H1 (cell line): Measurements from ENCODE around the gene DPP10. TPM values are rescaled to one million over a fixed set of nuclear protein-coding genes. Genes with fewer than 3 reads are reported as not detected.

Source experiments
- CTCF ChIA-PET: fragments of 300-600 bp; sonication (Branson Sonifier 250); formaldehyde crosslinking; loops from one replicate; lab custom pipeline; 2021; ENCODE audit not compliant: partially characterized antibody; lab: Charles Lee
- POLR2A ChIA-PET: fragments of 300-600 bp; sonication (Branson Sonifier 250); formaldehyde crosslinking; loops from one replicate; lab custom pipeline; 2021; ENCODE audit warnings: inconsistent platforms; ENCODE audit not compliant: partially characterized antibody; lab: Charles Lee
- DNase-seq, 2 experiments: peaks; one replicate each; pipeline versions ENCODE4 v3.0.0 to v3.0.0-alpha.2; 2010 to 2022; ENCODE audit warnings: low spot score in 2 of 2, low read depth in 1 of 2, mixed read lengths in 1 of 2
- FAIRE-seq: peaks from 2 replicates; lab custom pipeline; 2011; peaks lifted over from hg19 to GRCh38; lab: Jason Lieb, UNC
- H2AFZ ChIP-seq: 2 replicates; pipeline ENCODE4 v1.8.1; 2012; ENCODE audit warnings: low read length, inconsistent platforms
- H2AK5ac ChIP-seq: 2 replicates; pipeline ENCODE4 v1.6.1; 2013; ENCODE audit warnings: low read depth, low read length
- H2BK120ac ChIP-seq: replicated peaks from 2 replicates; pipeline ENCODE3; 2013; ENCODE audit warnings: low read depth, low read length, inconsistent platforms
- H2BK12ac ChIP-seq: 2 replicates; pipeline ENCODE4 v1.6.1; 2013; ENCODE audit warnings: low read depth, low read length
- H2BK15ac ChIP-seq: 2 replicates; pipeline ENCODE4 v1.6.1; 2013; ENCODE audit warnings: low read length
- H2BK20ac ChIP-seq: 2 replicates; pipeline ENCODE4 v1.6.1; 2013; ENCODE audit warnings: low read length
- H2BK5ac ChIP-seq: 2 replicates; pipeline ENCODE4 v1.6.1; 2013; ENCODE audit warnings: low read depth, low read length
- H3K14ac ChIP-seq: 2 replicates; pipeline ENCODE4 v1.6.1; 2013; ENCODE audit warnings: inconsistent platforms; ENCODE audit not compliant: insufficient read length
- H3K18ac ChIP-seq: 2 replicates; pipeline ENCODE4 v1.6.1; 2013; ENCODE audit warnings: low read length; ENCODE audit errors: extremely low read depth
- H3K23ac ChIP-seq: 2 replicates; pipeline ENCODE4 v1.6.1; 2013; ENCODE audit warnings: inconsistent platforms; ENCODE audit not compliant: insufficient read length
- H3K23me2 ChIP-seq: 2 replicates; pipeline ENCODE4 v1.6.1; 2013; ENCODE audit warnings: low read depth, low read length
- H3K27ac ChIP-seq: 2 replicates; pipeline ENCODE4 v1.6.1; 2011; ENCODE audit warnings: low read depth, low read length, inconsistent platforms
- H3K27me3 ChIP-seq, 4 experiments: replicated peaks in 1 of 4; 1 replicate in 1 of 4; 2 replicates in 3 of 4; pipeline versions ENCODE4 v1.6.1 to v1.8.1; 2011 to 2013; ENCODE audit warnings: low read length in 3 of 4, mild to moderate bottlenecking in 3 of 4, inconsistent platforms in 2 of 4, mixed read lengths in 2 of 4, moderate library complexity in 1 of 4; ENCODE audit not compliant: control insufficient read depth in 3 of 4, insufficient read depth in 3 of 4; ENCODE audit errors: extremely low read depth in 1 of 4
- H3K36me3 ChIP-seq, 4 experiments: 2 replicates each; pipeline versions ENCODE4 v1.6.1 to v1.8.1; 2011 to 2013; ENCODE audit warnings: mild to moderate bottlenecking in 4 of 4, low read length in 3 of 4, moderate library complexity in 2 of 4, control low read depth in 1 of 4, inconsistent platforms in 1 of 4; ENCODE audit not compliant: insufficient read depth in 4 of 4, control insufficient read depth in 2 of 4
- H3K4ac ChIP-seq: replicated peaks from 2 replicates; pipeline ENCODE3; 2013; ENCODE audit warnings: low read length, low read depth, mixed read lengths, inconsistent platforms; ENCODE audit not compliant: insufficient read length
- H3K4me1 ChIP-seq, 4 experiments: replicated peaks in 1 of 4; 1 replicate in 1 of 4; 2 replicates in 3 of 4; pipeline versions ENCODE4 v1.6.1 to v1.8.1; 2011 to 2013; ENCODE audit warnings: low read length in 3 of 4, inconsistent platforms in 2 of 4, mixed read lengths in 1 of 4; ENCODE audit not compliant: insufficient read depth in 4 of 4, control insufficient read depth in 3 of 4
- H3K4me2 ChIP-seq, 2 experiments: 2 replicates each; pipeline versions ENCODE4 v1.6.1 to v1.8.1; 2011 to 2013; ENCODE audit warnings: low read depth in 2 of 2, low read length in 2 of 2, control low read depth in 1 of 2, inconsistent platforms in 1 of 2, mild to moderate bottlenecking in 1 of 2; ENCODE audit not compliant: insufficient read depth in 1 of 2
- H3K4me3 ChIP-seq, 4 experiments: fragments of 200-600, 300-600 bp in 1 of 4; sonication (generic), shearing (Covaris generic), sonication (Bioruptor Twin) in 1 of 4; 2 replicates each; pipeline versions ENCODE4 v1.5.1 to v1.8.1; 2011 to 2016; ENCODE audit warnings: low read length in 4 of 4, low read depth in 3 of 4, control low read depth in 2 of 4, inconsistent platforms in 2 of 4, mild to moderate bottlenecking in 2 of 4, mixed read lengths in 1 of 4, moderate library complexity in 1 of 4; ENCODE audit not compliant: insufficient read depth in 2 of 4; ENCODE audit errors: extremely low read depth in 1 of 4
- H3K56ac ChIP-seq: replicated peaks from 2 replicates; pipeline ENCODE3; 2013; ENCODE audit warnings: low read depth, mild to moderate bottlenecking, mixed read lengths, low read length, inconsistent platforms; ENCODE audit not compliant: insufficient read length
- H3K79me1 ChIP-seq: 2 replicates; pipeline ENCODE4 v1.6.1; 2013; ENCODE audit warnings: low read depth, low read length, control low read depth
- H3K79me2 ChIP-seq, 2 experiments: 2 replicates each; pipeline versions ENCODE4 v1.6.1 to v1.8.1; 2012 to 2013; ENCODE audit warnings: low read length in 2 of 2, mild to moderate bottlenecking in 2 of 2, inconsistent platforms in 1 of 2; ENCODE audit not compliant: insufficient read depth in 2 of 2, control insufficient read depth in 1 of 2
- H3K9ac ChIP-seq, 4 experiments: replicated peaks in 1 of 4; 1 replicate in 1 of 4; 2 replicates in 3 of 4; pipeline versions ENCODE4 v1.6.1 to v1.8.1; 2011 to 2013; ENCODE audit warnings: low read depth in 3 of 4, low read length in 3 of 4, control low read depth in 2 of 4, mild to moderate bottlenecking in 2 of 4, moderate library complexity in 2 of 4, inconsistent platforms in 1 of 4; ENCODE audit errors: extremely low read depth in 1 of 4
- H3K9me3 ChIP-seq, 2 experiments: 2 replicates each; pipeline versions ENCODE4 v1.6.1 to v1.8.1; 2012 to 2013; ENCODE audit warnings: mild to moderate bottlenecking in 2 of 2, moderate library complexity in 2 of 2, control low read depth in 1 of 2, inconsistent platforms in 1 of 2, low read depth in 1 of 2, low read length in 1 of 2, mixed read lengths in 1 of 2; ENCODE audit not compliant: insufficient read depth in 2 of 2
- H4K20me1 ChIP-seq, 2 experiments: replicated peaks in 1 of 2; 2 replicates each; pipeline versions ENCODE3 to v1.8.1; 2011 to 2013; ENCODE audit warnings: inconsistent platforms in 2 of 2, low read length in 2 of 2, mild to moderate bottlenecking in 1 of 2; ENCODE audit not compliant: insufficient read depth in 2 of 2, control insufficient read depth in 1 of 2
- H4K5ac ChIP-seq: 2 replicates; pipeline ENCODE4 v1.6.1; 2013; ENCODE audit warnings: low read length, low read depth, mixed read lengths, inconsistent platforms; ENCODE audit not compliant: insufficient read length
- H4K8ac ChIP-seq: 2 replicates; pipeline ENCODE4 v1.8.0; 2013; ENCODE audit warnings: mild to moderate bottlenecking, moderate library complexity, low read length, inconsistent platforms; ENCODE audit not compliant: insufficient read depth; ENCODE audit errors: extremely low read depth
- H4K91ac ChIP-seq: replicated peaks from 2 replicates; pipeline ENCODE3; 2013; ENCODE audit warnings: low read length, mixed read lengths, inconsistent platforms; ENCODE audit not compliant: insufficient read length
- ASH2L ChIP-seq: fragments of 200-600, 300-600 bp; sonication (generic); IDR thresholded peaks from one replicate; pipeline ENCODE4 v1.7.1; 2017; ENCODE audit warnings: low read length
- CEBPB ChIP-seq: IDR thresholded peaks from 2 replicates; pipeline ENCODE4 v1.6.1; 2012; ENCODE audit warnings: low read depth, low read length
- CREB1 ChIP-seq: IDR thresholded peaks from 2 replicates; pipeline ENCODE4 v1.6.1; 2012; ENCODE audit warnings: inconsistent platforms
- EP300 ChIP-seq, 2 experiments: IDR thresholded peaks; 1 replicate in 1 of 2; 2 replicates in 1 of 2; pipeline ENCODE4 v1.6.1; 2011 to 2012; ENCODE audit warnings: low read depth in 2 of 2, low read length in 2 of 2, mild to moderate bottlenecking in 2 of 2, borderline replicate concordance in 1 of 2, inconsistent platforms in 1 of 2, moderate library complexity in 1 of 2
- EZH2 ChIP-seq: fragments of 200-600 bp; sonication (generic); IDR thresholded peaks from 2 replicates; pipeline ENCODE4 v1.7.1; 2012; ENCODE audit warnings: low read depth, mild to moderate bottlenecking, moderate library complexity, low read length, inconsistent platforms; ENCODE audit not compliant: severe bottlenecking
- JUND ChIP-seq: IDR thresholded peaks from 2 replicates; pipeline ENCODE4 v1.6.1; 2011; ENCODE audit warnings: mild to moderate bottlenecking, improper control_type of control experiment, low read length
- MAFK ChIP-seq: IDR thresholded peaks from 2 replicates; pipeline ENCODE4 v1.6.1; 2012; ENCODE audit warnings: low read depth, mild to moderate bottlenecking, improper control_type of control experiment, low read length
- RBBP5 ChIP-seq: IDR thresholded peaks from 2 replicates; pipeline ENCODE4 v1.7.1; 2012; ENCODE audit warnings: low read depth, mild to moderate bottlenecking, inconsistent platforms, low read length, moderate library complexity, borderline replicate concordance
- SAP30 ChIP-seq: fragments of 300-600 bp; sonication (generic); IDR thresholded peaks from 2 replicates; pipeline ENCODE4 v1.7.1; 2012; ENCODE audit warnings: low read length, moderate library complexity, mild to moderate bottlenecking, inconsistent platforms; ENCODE audit not compliant: insufficient read depth, insufficient replicate concordance
- SIRT6 ChIP-seq: IDR thresholded peaks from one replicate; pipeline ENCODE4 v1.7.1; 2012; ENCODE audit warnings: low read length, inconsistent platforms
- TAF1 ChIP-seq: IDR thresholded peaks from 2 replicates; pipeline ENCODE4 v1.6.1; 2011; ENCODE audit warnings: mild to moderate bottlenecking, low read depth, low read length
- YY1 ChIP-seq: IDR thresholded peaks from 2 replicates; pipeline ENCODE4 v1.6.1; 2011; ENCODE audit warnings: low read depth, mild to moderate bottlenecking, low read length
- WGBS, 2 experiments: shearing (Covaris generic) in 1 of 2; methylation state at CpG; one replicate each; pipeline versions ENCODE4 v1.1.6 to v1.1.7; 2013 to 2015; ENCODE audit warnings: low lambda C conversion rate in 2 of 2, mixed read lengths in 2 of 2, inconsistent platforms in 1 of 2, low coverage in 1 of 2, missing lambda C conversion rate in 1 of 2; ENCODE audit not compliant: insufficient replicate concordance in 2 of 2, insufficient coverage in 1 of 2, insufficient read length in 1 of 2; ENCODE audit errors: extremely low coverage in 1 of 2, missing lambda C conversion rate in 1 of 2; 5-methylcytosine and 5-hydroxymethylcytosine counted together
- polyA plus RNA-seq, 7 experiments: library from polyadenylated mRNA; depleted of rRNA in 3 of 7; stranded (reverse) in 5 of 7; unstranded in 2 of 7; fragments of >200 nt in 5 of 7; fragments of 200-250 nt in 2 of 7; gene quantifications; 1 replicate in 5 of 7; 2 replicates in 1 of 7; 4 replicates in 1 of 7; pipeline versions ENCODE4 v1.2.1 to v1.2.3, GENCODE V29; 2011 to 2013; ENCODE audit warnings: missing spikeins in 2 of 7, mixed read lengths in 2 of 7
- total RNA-seq: library from RNA; stranded (reverse); fragmentation: NEBNext Ultra II Directional; extraction: Animal tissue kit (Norgen Biotek cat#: 25700); gene quantifications from 2 replicates; pipeline ENCODE4 v1.2.1, GENCODE V29; 2021
- TF ChIP-seq, protein P1 (sequence below), 3 experiments: IDR thresholded peaks; 1 replicate in 2 of 3; 2 replicates in 1 of 3; pipeline versions ENCODE4 v1.5.1 to v1.6.1; 2011; ENCODE audit warnings: low read length in 3 of 3, mild to moderate bottlenecking in 3 of 3, inconsistent platforms in 2 of 3, low read depth in 1 of 3, moderate library complexity in 1 of 3; ENCODE audit not compliant: insufficient read depth in 1 of 3; ENCODE audit errors: control extremely low read depth in 1 of 3

Gene DPP10
- total and polyA plus RNA-seq, 2 of the 8 experiments (the other 6 are each of a cell fraction or from before 2014, with no cell fraction given): 3.3 to 7.2 TPM

DNA sequence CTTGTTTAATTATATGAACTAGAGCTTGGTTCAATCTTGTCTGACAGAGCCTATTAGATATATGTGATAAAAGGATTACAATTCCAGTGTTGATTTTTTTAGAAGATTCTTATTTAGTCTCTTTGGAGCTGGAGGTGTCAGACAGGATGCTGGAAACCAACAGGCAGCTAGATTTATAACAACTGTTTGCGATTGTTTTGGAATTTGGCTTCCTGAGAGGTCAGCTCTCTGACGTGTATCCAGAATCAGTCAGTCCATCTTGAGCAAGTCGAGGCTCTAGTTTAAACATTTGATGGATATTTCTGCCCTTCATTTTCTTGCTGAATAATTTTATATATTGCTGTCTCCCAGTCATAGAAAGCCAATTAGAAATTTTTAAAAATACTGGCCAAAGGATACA, 1062.9 kb downstream of the DPP10 start:
- 90% methylated on average over 3 of the region's 3 CpGs; no CpG with 5 or more reads in 1 of the 2 experiments for WGBS, 2 experiments
- no peak for TF ChIP-seq SAP30
- no peak for TF ChIP-seq ASH2L
- no peak for TF ChIP-seq CREB1
- TF ChIP-seq TAF1: no peak
- no peak for TF ChIP-seq CEBPB
- TF ChIP-seq, protein P1, sequence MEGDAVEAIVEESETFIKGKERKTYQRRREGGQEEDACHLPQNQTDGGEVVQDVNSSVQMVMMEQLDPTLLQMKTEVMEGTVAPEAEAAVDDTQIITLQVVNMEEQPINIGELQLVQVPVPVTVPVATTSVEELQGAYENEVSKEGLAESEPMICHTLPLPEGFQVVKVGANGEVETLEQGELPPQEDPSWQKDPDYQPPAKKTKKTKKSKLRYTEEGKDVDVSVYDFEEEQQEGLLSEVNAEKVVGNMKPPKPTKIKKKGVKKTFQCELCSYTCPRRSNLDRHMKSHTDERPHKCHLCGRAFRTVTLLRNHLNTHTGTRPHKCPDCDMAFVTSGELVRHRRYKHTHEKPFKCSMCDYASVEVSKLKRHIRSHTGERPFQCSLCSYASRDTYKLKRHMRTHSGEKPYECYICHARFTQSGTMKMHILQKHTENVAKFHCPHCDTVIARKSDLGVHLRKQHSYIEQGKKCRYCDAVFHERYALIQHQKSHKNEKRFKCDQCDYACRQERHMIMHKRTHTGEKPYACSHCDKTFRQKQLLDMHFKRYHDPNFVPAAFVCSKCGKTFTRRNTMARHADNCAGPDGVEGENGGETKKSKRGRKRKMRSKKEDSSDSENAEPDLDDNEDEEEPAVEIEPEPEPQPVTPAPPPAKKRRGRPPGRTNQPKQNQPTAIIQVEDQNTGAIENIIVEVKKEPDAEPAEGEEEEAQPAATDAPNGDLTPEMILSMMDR (IDR thresholded peaks at IDR 0.05; ENCODE audit: control extremely low read depth in 1 of 3, insufficient read depth in 1 of 3, low read depth in 1 of 3, low read length in 3 of 3): no peak
- no peak for TF ChIP-seq SIRT6
- TF ChIP-seq JUND: no peak
- no peak for TF ChIP-seq EZH2
- no peak for TF ChIP-seq EP300 (IDR thresholded peaks at IDR 0.05; ENCODE audit: borderline replicate concordance in 1 of 2, low read depth in 2 of 2, low read length in 2 of 2)
- TF ChIP-seq RBBP5: no peak
- TF ChIP-seq YY1: no peak
- TF ChIP-seq MAFK: no peak

More for the DNA sequence above, 1062.9 kb downstream of the DPP10 start:
- no peak overlapping the region for H2AFZ ChIP-seq
- CTCF ChIA-PET: no interaction called here
- H3K9ac ChIP-seq: no peak overlapping the region
- H3K79me1 ChIP-seq: no peaks in the 10 kb centered on the region
- no peaks in the 10 kb centered on the region for H4K20me1 ChIP-seq
- H2BK12ac ChIP-seq: no peak overlapping the region
- no peak overlapping the region for H2BK120ac ChIP-seq
- H3K18ac ChIP-seq: no peak overlapping the region
- FAIRE-seq (no peak), DNase-seq (no peak)
- H3K27ac ChIP-seq: no peak overlapping the region
- no peak overlapping the region for H2BK5ac ChIP-seq
- H3K14ac ChIP-seq: no peak overlapping the region
- H3K4me1 ChIP-seq: no peaks in the 10 kb centered on the region
- no peak overlapping the region for H3K56ac ChIP-seq
- H3K4me3 ChIP-seq: no peak overlapping the region
- no peak overlapping the region for H4K5ac ChIP-seq
- no peak overlapping the region for H3K4ac ChIP-seq
- no peaks in the 10 kb centered on the region for H3K36me3 ChIP-seq
- H3K79me2 ChIP-seq: no peaks in the 10 kb centered on the region
- no peaks in the 10 kb centered on the region for H3K9me3 ChIP-seq
- H4K8ac ChIP-seq: no peak overlapping the region
- H3K23ac ChIP-seq: no peak overlapping the region
- H3K23me2 ChIP-seq: peaks cover 1% of the 10 kb centered on the region; the same call in 1 of the 2 replicates
- POLR2A ChIA-PET: no interaction called here
- no peak overlapping the region for H2AK5ac ChIP-seq
- H2BK20ac ChIP-seq: no peak overlapping the region
- H2BK15ac ChIP-seq: no peak overlapping the region
- H3K4me2 ChIP-seq: no peak overlapping the region
- H3K27me3 ChIP-seq: no peaks in the 10 kb centered on the region
- no peak overlapping the region for H4K91ac ChIP-seq
